B cell (primary cell): ENCODE results near the gene CRYGN. TPM values are rescaled to one million over a fixed set of nuclear protein-coding genes. Genes with fewer than 3 reads are reported as not detected.

ENCODE experiments used
- ATAC-seq: fragments of 200-7000 bp; cut with Tn5 transposase; one replicate; pipeline ENCODE4 v1.10.0; 2021; ENCODE audit warnings: low read depth, mild to moderate bottlenecking, moderate number of reproducible peaks, moderate library complexity
- CTCF ChIA-PET: fragments of 350-600 bp; sonication (Branson Sonifier 250); formaldehyde crosslinking; loops from one replicate; lab custom pipeline; 2021; ENCODE audit warnings: antibody characterized with exemption, inconsistent platforms; lab: Charles Lee
- POLR2A ChIA-PET: fragments of 350-600 bp; sonication (Branson Sonifier 250); formaldehyde crosslinking; loops from one replicate; lab custom pipeline; 2021; ENCODE audit warnings: antibody characterized with exemption; lab: Charles Lee
- DNase-seq: peaks from one replicate; pipeline ENCODE4 v3.0.0; 2013
- H2AFZ ChIP-seq: 2 replicates; pipeline ENCODE4 v1.6.1; 2012; ENCODE audit warnings: mild to moderate bottlenecking, low read depth, low read length; ENCODE audit not compliant: insufficient read depth, poor library complexity, severe bottlenecking
- H3K27ac ChIP-seq, 2 donors: 1 replicate in 1 of 2; 2 replicates in 1 of 2; pipeline ENCODE4 v1.5.1; 2012 to 2013; ENCODE audit warnings: low read length in 2 of 2, mild to moderate bottlenecking in 2 of 2, moderate library complexity in 1 of 2
- H3K27me3 ChIP-seq, 4 experiments: fragments of 200-600 bp in 1 of 4; sonication (generic) in 1 of 4; replicated peaks in 1 of 4; 1 replicate in 2 of 4; 2 replicates in 2 of 4; pipeline versions ENCODE4 v1.6.1 to v1.7.0; 2013 to 2016; ENCODE audit warnings: low read length in 3 of 4, mild to moderate bottlenecking in 2 of 4, mixed read lengths in 1 of 4, moderate library complexity in 1 of 4; ENCODE audit not compliant: insufficient read depth in 4 of 4, control insufficient read depth in 3 of 4; ENCODE audit errors: control extremely low read depth in 1 of 4
- H3K36me3 ChIP-seq, 2 experiments: replicated peaks in 1 of 2; 1 replicate in 1 of 2; 2 replicates in 1 of 2; pipeline versions ENCODE4 v1.6.1 to v1.7.1; 2013; ENCODE audit warnings: low read length in 1 of 2; ENCODE audit not compliant: insufficient read depth in 2 of 2, control insufficient read depth in 1 of 2; ENCODE audit errors: control extremely low read depth in 1 of 2, extremely low read depth in 1 of 2
- H3K4me1 ChIP-seq, 2 donors: fragments of 200-600 bp in 1 of 2; sonication (generic) in 1 of 2; 1 replicate in 1 of 2; 2 replicates in 1 of 2; pipeline versions ENCODE4 v1.5.1 to v1.6.1; 2013 to 2017; ENCODE audit warnings: low read length in 2 of 2; ENCODE audit not compliant: control insufficient read depth in 2 of 2, insufficient read depth in 2 of 2
- H3K4me2 ChIP-seq: replicated peaks from 2 replicates; pipeline ENCODE3; 2012; ENCODE audit warnings: mild to moderate bottlenecking, low read depth, low read length; ENCODE audit not compliant: poor library complexity, severe bottlenecking
- H3K4me3 ChIP-seq, 5 experiments: fragments of 200-600 bp in 1 of 5; sonication (generic) in 1 of 5; 1 replicate in 3 of 5; 2 replicates in 2 of 5; pipeline versions ENCODE4 v1.5.1 to v1.7.0; 2011 to 2016; ENCODE audit warnings: low read length in 4 of 5, mild to moderate bottlenecking in 4 of 5, low read depth in 2 of 5, control low read depth in 1 of 5, moderate library complexity in 1 of 5; ENCODE audit not compliant: insufficient read depth in 1 of 5; ENCODE audit errors: control extremely low read depth in 1 of 5, extremely low read depth in 1 of 5
- H3K79me2 ChIP-seq: fragments of 200-600 bp; sonication (generic); one replicate; pipeline ENCODE4 v1.6.0; 2016; ENCODE audit warnings: low read length; ENCODE audit not compliant: control insufficient read depth, insufficient read depth
- H3K9ac ChIP-seq: fragments of 200-600 bp; sonication (generic); 2 replicates; pipeline ENCODE4 v1.6.1; 2017; ENCODE audit warnings: mild to moderate bottlenecking, low read length, moderate library complexity
- H3K9me3 ChIP-seq, 3 donors: one replicate each; pipeline versions ENCODE4 v1.6.1 to v1.7.1; 2013; ENCODE audit warnings: low read length in 2 of 3; ENCODE audit not compliant: control insufficient read depth in 2 of 3, insufficient read depth in 1 of 3; ENCODE audit errors: control extremely low read depth in 1 of 3
- H4K20me1 ChIP-seq: 2 replicates; pipeline ENCODE4 v1.6.0; 2012; ENCODE audit warnings: mild to moderate bottlenecking, low read length; ENCODE audit not compliant: insufficient read depth, control insufficient read depth, poor library complexity, severe bottlenecking
- H3K27ac Mint-ChIP-seq: one replicate; pipeline ENCODE4 v1.8.0; 2021; ENCODE audit warnings: mixed read lengths
- H3K27me3 Mint-ChIP-seq: one replicate; pipeline ENCODE4 v1.8.0; 2021; ENCODE audit warnings: mixed read lengths
- H3K4me1 Mint-ChIP-seq: one replicate; pipeline ENCODE4 v1.8.0; 2021; ENCODE audit warnings: mixed read lengths
- H3K4me3 Mint-ChIP-seq: one replicate; pipeline ENCODE4 v1.8.0; 2021; ENCODE audit warnings: mixed read lengths
- H3K9me3 Mint-ChIP-seq: one replicate; pipeline ENCODE4 v1.8.0; 2022; ENCODE audit warnings: mixed read lengths; ENCODE audit not compliant: insufficient read depth
- EZH2 ChIP-seq: IDR thresholded peaks from 2 replicates; pipeline ENCODE4 v1.6.1; 2012; ENCODE audit warnings: borderline replicate concordance, low read depth, mild to moderate bottlenecking, moderate library complexity, low read length; ENCODE audit not compliant: insufficient read depth, poor library complexity, severe bottlenecking
- WGBS: methylation state at CpG from one replicate; pipeline ENCODE4 v1.1.5; 2013; ENCODE audit warnings: missing lambda C conversion rate; ENCODE audit not compliant: insufficient coverage; 5-methylcytosine and 5-hydroxymethylcytosine counted together
- intact Hi-C: fragments of 100-400 bp; cut with micrococcal nuclease; formaldehyde crosslinking; loops from one replicate; pipeline ENCODE4 v1.10.0; 2022
- polyA plus RNA-seq: library from polyadenylated mRNA; depleted of rRNA; stranded (reverse); fragments of >200 nt; gene quantifications from 2 replicates; pipeline ENCODE4 v1.2.3, GENCODE V29; 2012
- total RNA-seq, 2 donors: library from RNA; stranded (reverse); fragments of 120-200 nt in 1 of 2; gene quantifications; 1 replicate in 1 of 2; 2 replicates in 1 of 2; pipeline versions ENCODE4 v1.2.3 to v1.2.4, GENCODE V29; 2013 to 2022
- TF ChIP-seq, protein P1 (sequence below): fragments of 200-600 bp; IDR thresholded peaks from one replicate; pipeline ENCODE4 v1.8.0; 2022; ENCODE audit warnings: antibody characterized with exemption, mild to moderate bottlenecking

Gene CRYGN
- total and polyA plus RNA-seq, 2 donors (not counting 1 experiment from before 2014, with no cell fraction given), result not detected

GRCh38 chr7:151454305-151454704 lies 14.4 kb upstream of the CRYGN start:
- POLR2A ChIA-PET, result no interaction called here
- H3K9ac ChIP-seq, result no peak overlapping the region
- H3K4me2 ChIP-seq, result no peak overlapping the region
- no peaks in the 10 kb centered on the region for H3K27me3 ChIP-seq
- no peaks in the 10 kb centered on the region for H3K9me3 Mint-ChIP-seq
- no peaks in the 10 kb centered on the region for H3K79me2 ChIP-seq
- no peak for ATAC-seq
- H3K9me3 ChIP-seq, result no peaks in the 10 kb centered on the region
- DNase-seq, result no peak
- CTCF ChIA-PET, result interaction anchor here (12.6 kb wide), 1 partner anchor 86 kb away, joined by 230 read pairs; no protein-coding TSS in a partner anchor
- no peaks in the 10 kb centered on the region for H3K36me3 ChIP-seq
- no peak overlapping the region for H2AFZ ChIP-seq
- no peak overlapping the region for H3K4me3 ChIP-seq
- H3K27ac Mint-ChIP-seq, result no peak overlapping the region
- TF ChIP-seq, protein P1, sequence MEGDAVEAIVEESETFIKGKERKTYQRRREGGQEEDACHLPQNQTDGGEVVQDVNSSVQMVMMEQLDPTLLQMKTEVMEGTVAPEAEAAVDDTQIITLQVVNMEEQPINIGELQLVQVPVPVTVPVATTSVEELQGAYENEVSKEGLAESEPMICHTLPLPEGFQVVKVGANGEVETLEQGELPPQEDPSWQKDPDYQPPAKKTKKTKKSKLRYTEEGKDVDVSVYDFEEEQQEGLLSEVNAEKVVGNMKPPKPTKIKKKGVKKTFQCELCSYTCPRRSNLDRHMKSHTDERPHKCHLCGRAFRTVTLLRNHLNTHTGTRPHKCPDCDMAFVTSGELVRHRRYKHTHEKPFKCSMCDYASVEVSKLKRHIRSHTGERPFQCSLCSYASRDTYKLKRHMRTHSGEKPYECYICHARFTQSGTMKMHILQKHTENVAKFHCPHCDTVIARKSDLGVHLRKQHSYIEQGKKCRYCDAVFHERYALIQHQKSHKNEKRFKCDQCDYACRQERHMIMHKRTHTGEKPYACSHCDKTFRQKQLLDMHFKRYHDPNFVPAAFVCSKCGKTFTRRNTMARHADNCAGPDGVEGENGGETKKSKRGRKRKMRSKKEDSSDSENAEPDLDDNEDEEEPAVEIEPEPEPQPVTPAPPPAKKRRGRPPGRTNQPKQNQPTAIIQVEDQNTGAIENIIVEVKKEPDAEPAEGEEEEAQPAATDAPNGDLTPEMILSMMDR, result no peak
- H3K27me3 Mint-ChIP-seq, result peaks cover 21% of the 10 kb centered on the region
- no peaks in the 10 kb centered on the region for H3K4me1 ChIP-seq
- H3K4me3 Mint-ChIP-seq, result no peak overlapping the region
- no peak overlapping the region for H3K27ac ChIP-seq
- H4K20me1 ChIP-seq, result no peaks in the 10 kb centered on the region
- H3K4me1 Mint-ChIP-seq, result no peaks in the 10 kb centered on the region
- intact Hi-C loops, result no loop called here
- WGBS, result 95% methylated on average over 10 of the region's 14 CpGs

- H3K4me3 ChIP-seq, result no peak overlapping the region
- H3K9me3 ChIP-seq, result no peaks in the 10 kb centered on the region
- DNase-seq (no peak), ATAC-seq (no peak)
- no peak overlapping the region for H3K9ac ChIP-seq
- H3K9me3 Mint-ChIP-seq, result no peaks in the 10 kb centered on the region
- WGBS, result 91% methylated on average over 11 of the region's 13 CpGs
- no peak overlapping the region for H3K27ac ChIP-seq
- no peaks in the 10 kb centered on the region for H3K36me3 ChIP-seq
- peaks cover 21% of the 10 kb centered on the region for H3K27me3 Mint-ChIP-seq
- no peak for TF ChIP-seq EZH2
- TF ChIP-seq, protein P1, result no peak
- no peaks in the 10 kb centered on the region for H3K27me3 ChIP-seq
- intact Hi-C loops, result no loop called here
- POLR2A ChIA-PET, result no interaction called here
- H4K20me1 ChIP-seq, result no peaks in the 10 kb centered on the region
- H3K79me2 ChIP-seq, result no peaks in the 10 kb centered on the region
- H3K4me2 ChIP-seq, result no peak overlapping the region
- no peaks in the 10 kb centered on the region for H3K4me1 Mint-ChIP-seq
- CTCF ChIA-PET, result interaction anchor here (11.9 to 12.6 kb wide), 2 partner anchors 85 to 136 kb away, joined by 137 to 230 read pairs; no protein-coding TSS in a partner anchor
- peaks cover 0 to 3% of the 10 kb centered on the region in 2 donors for H3K4me1 ChIP-seq
- no peak overlapping the region for H3K27ac Mint-ChIP-seq
- no peak overlapping the region for H3K4me3 Mint-ChIP-seq
- H2AFZ ChIP-seq, result no peak overlapping the region
Observed at GRCh38 chr7:151453326-151453791, 13.4 kb upstream of the CRYGN start.
